Neural cell (in vitro differentiated cells): ENCODE data around the gene NPTN. TPM values are rescaled to one million over a fixed set of nuclear protein-coding genes. Genes with fewer than 3 reads are reported as not detected.

Source experiments
- H2AFZ ChIP-seq: fragments of 200-600, 300-800 bp; sonication (generic), shearing (Covaris generic); 2 replicates; pipeline ENCODE4 v1.6.0; 2014; ENCODE audit warnings: low read depth, mild to moderate bottlenecking, antibody characterized with exemption, low read length, moderate library complexity
- H3F3A ChIP-seq: fragments of 200-600 bp; shearing (Covaris generic); 2 replicates; pipeline ENCODE4 v1.6.1; 2016; ENCODE audit warnings: mild to moderate bottlenecking, moderate library complexity, mixed read lengths, antibody characterized with exemption, low read length; ENCODE audit not compliant: insufficient read depth, poor library complexity, severe bottlenecking
- H3K27ac ChIP-seq: fragments of 200-600, 300-800 bp; sonication (generic), shearing (Covaris generic); 2 replicates; pipeline ENCODE4 v1.5.1; 2014; ENCODE audit warnings: mild to moderate bottlenecking, low read length, moderate library complexity
- H3K27me3 ChIP-seq: fragments of 300-800, 200-600 bp; sonication (generic), shearing (Covaris generic); 2 replicates; pipeline ENCODE4 v1.6.0; 2014; ENCODE audit warnings: mild to moderate bottlenecking, low read depth, low read length, moderate library complexity; ENCODE audit not compliant: insufficient read depth
- H3K36me3 ChIP-seq: fragments of 300-800, 200-600 bp; sonication (generic), shearing (Covaris generic); 2 replicates; pipeline ENCODE4 v1.5.1; 2014; ENCODE audit warnings: mild to moderate bottlenecking, antibody characterized with exemption, low read length, moderate library complexity; ENCODE audit not compliant: insufficient read depth
- H3K4me2 ChIP-seq: fragments of 300-800, 200-600 bp; sonication (generic), shearing (Covaris generic); 2 replicates; pipeline ENCODE4 v1.6.0; 2014; ENCODE audit warnings: mild to moderate bottlenecking, low read length
- H3K4me3 ChIP-seq: fragments of 300-800, 200-600 bp; sonication (generic), shearing (Covaris generic); 2 replicates; pipeline ENCODE4 v1.5.1; 2014; ENCODE audit warnings: mild to moderate bottlenecking, low read length, moderate library complexity
- H3K79me2 ChIP-seq: fragments of 200-600 bp; shearing (Covaris generic); replicated peaks from 2 replicates; pipeline ENCODE4 v1.6.0; 2014; ENCODE audit warnings: mild to moderate bottlenecking, low read length, moderate library complexity; ENCODE audit not compliant: insufficient read depth
- H3K9ac ChIP-seq: fragments of 300-800, 200-600 bp; sonication (generic), shearing (Covaris generic); 2 replicates; pipeline ENCODE4 v1.6.1; 2016; ENCODE audit warnings: mild to moderate bottlenecking, low read length, mixed read lengths
- H3K9me2 ChIP-seq: fragments of 200-600 bp; shearing (Covaris generic); 2 replicates; pipeline ENCODE4 v1.6.1; 2016; ENCODE audit warnings: mild to moderate bottlenecking, low read length, mixed read lengths; ENCODE audit not compliant: insufficient read depth
- H3K9me3 ChIP-seq: fragments of 200-600, 300-800 bp; sonication (generic), shearing (Covaris generic); 2 replicates; pipeline ENCODE4 v1.6.1; 2016; ENCODE audit warnings: mild to moderate bottlenecking, mixed run types, low read length, moderate library complexity, mixed read lengths
- H4K20me1 ChIP-seq: fragments of 200-600 bp; shearing (Covaris generic); 2 replicates; pipeline ENCODE4 v1.6.1; 2016; ENCODE audit warnings: mild to moderate bottlenecking, mixed run types; ENCODE audit not compliant: insufficient read depth
- EP300 ChIP-seq: fragments of 450-650 bp; conservative IDR thresholded peaks from 2 replicates; pipeline ENCODE4 v1.6.1; 2014; ENCODE audit warnings: antibody characterized with exemption, mild to moderate bottlenecking, moderate library complexity; ENCODE audit not compliant: poor library complexity, severe bottlenecking
- EZH2 ChIP-seq: fragments of 200-600, 300-800 bp; shearing (Covaris generic), sonication (generic); IDR thresholded peaks from 2 replicates; pipeline ENCODE4 v1.6.1; 2014; ENCODE audit warnings: antibody characterized with exemption, low read length, borderline replicate concordance, mild to moderate bottlenecking; ENCODE audit not compliant: insufficient read depth, poor library complexity, severe bottlenecking
- MXI1 ChIP-seq: fragments of 450-650 bp; conservative IDR thresholded peaks from 2 replicates; pipeline ENCODE4 v1.6.1; 2014; ENCODE audit warnings: antibody characterized with exemption, mild to moderate bottlenecking; ENCODE audit not compliant: poor library complexity, severe bottlenecking
- POLR2AphosphoS5 ChIP-seq: IDR thresholded peaks from 2 replicates; pipeline ENCODE4 v1.6.1; 2012
- RAD21 ChIP-seq: fragments of 450-650 bp; conservative IDR thresholded peaks from 2 replicates; pipeline ENCODE4 v1.6.1; 2014; ENCODE audit warnings: antibody characterized with exemption, mild to moderate bottlenecking, moderate library complexity
- SMC3 ChIP-seq: fragments of 450-650 bp; conservative IDR thresholded peaks from 2 replicates; pipeline ENCODE4 v1.6.1; 2014; ENCODE audit warnings: antibody characterized with exemption, mild to moderate bottlenecking, moderate library complexity; ENCODE audit not compliant: poor library complexity
- TAF1 ChIP-seq: IDR thresholded peaks from 2 replicates; pipeline ENCODE4 v1.6.1; 2012; ENCODE audit warnings: low read depth
- polyA plus RNA-seq: library from polyadenylated mRNA; depleted of rRNA; stranded (reverse); fragments of >200 nt; gene quantifications from 2 replicates; pipeline ENCODE4 v1.2.3, GENCODE V29; 2014
- TF ChIP-seq, protein P1 (sequence below): IDR thresholded peaks from 2 replicates; pipeline ENCODE4 v1.6.1; 2012; ENCODE audit warnings: borderline replicate concordance
- TF ChIP-seq, protein P2 (sequence below): fragments of 450-650 bp; IDR thresholded peaks from 2 replicates; pipeline ENCODE4 v1.5.1; 2014; ENCODE audit warnings: antibody characterized with exemption, mild to moderate bottlenecking, moderate library complexity; ENCODE audit not compliant: poor library complexity, severe bottlenecking

The NPTN gene
- polyA plus RNA-seq, 1 donor from 2014 or later = 237 TPM

- Histone ChIP-seq H3K27ac (peak overlapping the region; percentile 47), H3K36me3 (no peaks in the 10 kb centered on the region), H3K27me3 (no peaks in the 10 kb centered on the region), H3K79me2 (peaks cover 74% of the 10 kb centered on the region), H2AFZ (no peak overlapping the region), H3K9me3 (no peaks in the 10 kb centered on the region), H3F3A (no peaks in the 10 kb centered on the region), H4K20me1 (no peaks in the 10 kb centered on the region), H3K9me2 (no peaks in the 10 kb centered on the region), H3K9ac (peak overlapping the region; percentile 82), H3K4me2 (peak overlapping the region; percentile 87), H3K4me3 (peak overlapping the region; percentile 82)
- TF ChIP-seq, protein P1, sequence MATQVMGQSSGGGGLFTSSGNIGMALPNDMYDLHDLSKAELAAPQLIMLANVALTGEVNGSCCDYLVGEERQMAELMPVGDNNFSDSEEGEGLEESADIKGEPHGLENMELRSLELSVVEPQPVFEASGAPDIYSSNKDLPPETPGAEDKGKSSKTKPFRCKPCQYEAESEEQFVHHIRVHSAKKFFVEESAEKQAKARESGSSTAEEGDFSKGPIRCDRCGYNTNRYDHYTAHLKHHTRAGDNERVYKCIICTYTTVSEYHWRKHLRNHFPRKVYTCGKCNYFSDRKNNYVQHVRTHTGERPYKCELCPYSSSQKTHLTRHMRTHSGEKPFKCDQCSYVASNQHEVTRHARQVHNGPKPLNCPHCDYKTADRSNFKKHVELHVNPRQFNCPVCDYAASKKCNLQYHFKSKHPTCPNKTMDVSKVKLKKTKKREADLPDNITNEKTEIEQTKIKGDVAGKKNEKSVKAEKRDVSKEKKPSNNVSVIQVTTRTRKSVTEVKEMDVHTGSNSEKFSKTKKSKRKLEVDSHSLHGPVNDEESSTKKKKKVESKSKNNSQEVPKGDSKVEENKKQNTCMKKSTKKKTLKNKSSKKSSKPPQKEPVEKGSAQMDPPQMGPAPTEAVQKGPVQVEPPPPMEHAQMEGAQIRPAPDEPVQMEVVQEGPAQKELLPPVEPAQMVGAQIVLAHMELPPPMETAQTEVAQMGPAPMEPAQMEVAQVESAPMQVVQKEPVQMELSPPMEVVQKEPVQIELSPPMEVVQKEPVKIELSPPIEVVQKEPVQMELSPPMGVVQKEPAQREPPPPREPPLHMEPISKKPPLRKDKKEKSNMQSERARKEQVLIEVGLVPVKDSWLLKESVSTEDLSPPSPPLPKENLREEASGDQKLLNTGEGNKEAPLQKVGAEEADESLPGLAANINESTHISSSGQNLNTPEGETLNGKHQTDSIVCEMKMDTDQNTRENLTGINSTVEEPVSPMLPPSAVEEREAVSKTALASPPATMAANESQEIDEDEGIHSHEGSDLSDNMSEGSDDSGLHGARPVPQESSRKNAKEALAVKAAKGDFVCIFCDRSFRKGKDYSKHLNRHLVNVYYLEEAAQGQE = no peak
- no peak for TF ChIP-seq SMC3
- no peak for TF ChIP-seq TAF1
- no peak for TF ChIP-seq EZH2
- TF ChIP-seq EP300 = no peak
- TF ChIP-seq POLR2AphosphoS5 = no peak
- no peak for TF ChIP-seq MXI1
- TF ChIP-seq, protein P2, sequence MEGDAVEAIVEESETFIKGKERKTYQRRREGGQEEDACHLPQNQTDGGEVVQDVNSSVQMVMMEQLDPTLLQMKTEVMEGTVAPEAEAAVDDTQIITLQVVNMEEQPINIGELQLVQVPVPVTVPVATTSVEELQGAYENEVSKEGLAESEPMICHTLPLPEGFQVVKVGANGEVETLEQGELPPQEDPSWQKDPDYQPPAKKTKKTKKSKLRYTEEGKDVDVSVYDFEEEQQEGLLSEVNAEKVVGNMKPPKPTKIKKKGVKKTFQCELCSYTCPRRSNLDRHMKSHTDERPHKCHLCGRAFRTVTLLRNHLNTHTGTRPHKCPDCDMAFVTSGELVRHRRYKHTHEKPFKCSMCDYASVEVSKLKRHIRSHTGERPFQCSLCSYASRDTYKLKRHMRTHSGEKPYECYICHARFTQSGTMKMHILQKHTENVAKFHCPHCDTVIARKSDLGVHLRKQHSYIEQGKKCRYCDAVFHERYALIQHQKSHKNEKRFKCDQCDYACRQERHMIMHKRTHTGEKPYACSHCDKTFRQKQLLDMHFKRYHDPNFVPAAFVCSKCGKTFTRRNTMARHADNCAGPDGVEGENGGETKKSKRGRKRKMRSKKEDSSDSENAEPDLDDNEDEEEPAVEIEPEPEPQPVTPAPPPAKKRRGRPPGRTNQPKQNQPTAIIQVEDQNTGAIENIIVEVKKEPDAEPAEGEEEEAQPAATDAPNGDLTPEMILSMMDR = no peak
- no peak for TF ChIP-seq RAD21
These were observed 3.3 kb downstream of the NPTN start for GRCh38 chr15:73629798-73630429.

DNA sequence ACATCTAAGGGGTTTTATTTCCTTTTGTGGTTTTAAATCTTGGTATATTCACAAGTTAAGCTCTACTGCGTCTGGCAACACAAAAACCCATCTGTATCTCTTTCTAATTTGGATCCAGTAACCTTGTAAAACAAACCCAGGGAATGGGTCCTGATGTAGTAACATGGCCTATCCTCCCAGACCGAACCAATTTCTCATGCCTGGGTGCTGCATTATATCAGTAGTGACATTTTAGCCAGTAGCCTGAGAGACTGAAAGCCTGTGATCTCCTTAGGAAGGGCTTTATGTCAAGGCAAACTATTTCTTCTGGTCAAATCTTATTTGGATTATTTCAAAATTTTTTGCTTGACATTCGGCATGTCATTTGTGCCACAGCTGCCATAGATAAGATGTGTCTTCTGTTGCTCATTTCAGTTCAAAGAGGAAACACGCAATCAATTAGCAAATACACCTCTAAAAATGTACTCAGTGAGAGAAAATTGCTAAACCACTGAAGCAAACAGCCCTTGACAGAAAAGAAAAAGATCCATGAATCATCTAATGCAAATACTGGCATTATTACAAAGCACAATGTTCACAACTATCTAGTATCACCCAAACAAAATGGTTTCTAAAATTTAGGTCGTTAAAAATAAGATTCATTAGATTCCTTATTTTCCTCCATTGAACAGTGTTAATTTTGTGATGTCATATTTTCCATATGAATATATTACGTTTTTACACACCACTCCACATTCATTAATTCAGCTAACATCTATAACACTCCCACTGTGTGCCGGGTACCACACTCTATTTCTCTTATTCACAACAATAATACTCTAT lies 4.0 kb downstream of the NPTN start:
- peaks cover 81% of the 10 kb centered on the region for H3K79me2 ChIP-seq
- no peaks in the 10 kb centered on the region for H4K20me1 ChIP-seq
- H3K27ac ChIP-seq = no peak overlapping the region
- H3K4me2 ChIP-seq = no peak overlapping the region
- no peaks in the 10 kb centered on the region for H3F3A ChIP-seq
- H3K4me3 ChIP-seq = peak overlapping the region; percentile 82
- TF ChIP-seq EP300 = no peak
- TF ChIP-seq TAF1 = no peak
- TF ChIP-seq POLR2AphosphoS5 = no peak
- no peak for TF ChIP-seq SMC3
- no peak for TF ChIP-seq EZH2
- TF ChIP-seq, protein P1 = no peak
- no peak for TF ChIP-seq RAD21
- TF ChIP-seq, protein P2 = no peak
- TF ChIP-seq MXI1 = no peak
- no peak overlapping the region for H2AFZ ChIP-seq
- H3K9ac ChIP-seq = no peak overlapping the region
- no peaks in the 10 kb centered on the region for H3K27me3 ChIP-seq
- H3K9me2 ChIP-seq = no peaks in the 10 kb centered on the region
- no peaks in the 10 kb centered on the region for H3K9me3 ChIP-seq
- no peaks in the 10 kb centered on the region for H3K36me3 ChIP-seq
